ENCODE data around the gene IBSP.

The IBSP gene

DNA sequence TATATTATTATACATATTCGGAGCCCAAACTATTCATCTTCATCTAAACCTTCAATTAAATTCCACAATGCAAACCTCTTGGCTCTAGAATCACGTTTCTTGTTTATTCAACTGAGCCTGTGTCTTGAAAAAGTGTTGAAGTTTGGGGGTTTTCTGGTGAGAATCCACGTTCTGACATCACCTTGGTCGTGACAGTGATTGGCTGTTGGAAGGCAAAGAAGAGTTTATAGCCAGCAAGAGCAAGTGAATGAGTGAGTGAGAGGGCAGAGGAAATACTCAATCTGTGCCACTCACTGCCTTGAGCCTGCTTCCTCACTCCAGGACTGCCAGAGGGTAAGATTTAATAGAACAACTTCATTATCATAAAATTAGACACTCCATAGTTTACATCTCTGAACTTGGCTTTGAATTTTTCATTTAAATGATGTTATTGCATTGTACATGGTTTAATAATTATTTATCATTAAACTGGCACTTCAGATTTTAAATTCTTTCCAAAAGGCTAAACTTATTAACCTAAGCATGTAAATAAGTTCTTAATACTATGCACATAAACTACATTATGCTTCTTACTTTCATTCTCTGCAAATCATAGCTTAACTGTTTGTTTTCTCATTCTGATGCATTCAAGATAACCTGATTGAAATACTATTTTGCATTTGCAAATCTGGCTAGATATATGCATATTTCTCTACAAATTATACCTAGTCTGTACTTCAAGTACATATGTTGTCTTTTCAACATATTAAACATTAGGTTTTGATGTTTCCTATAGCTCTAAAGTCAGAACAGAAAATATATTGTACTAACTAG, at the start of gene IBSP:
Gene IBSP, plus strand, starts transcription at position 254 of the 813 bp plus-strand sequence. CDS start 2,808 bp downstream, outside the sequence.
- TF ChIP-seq, protein P1, sequence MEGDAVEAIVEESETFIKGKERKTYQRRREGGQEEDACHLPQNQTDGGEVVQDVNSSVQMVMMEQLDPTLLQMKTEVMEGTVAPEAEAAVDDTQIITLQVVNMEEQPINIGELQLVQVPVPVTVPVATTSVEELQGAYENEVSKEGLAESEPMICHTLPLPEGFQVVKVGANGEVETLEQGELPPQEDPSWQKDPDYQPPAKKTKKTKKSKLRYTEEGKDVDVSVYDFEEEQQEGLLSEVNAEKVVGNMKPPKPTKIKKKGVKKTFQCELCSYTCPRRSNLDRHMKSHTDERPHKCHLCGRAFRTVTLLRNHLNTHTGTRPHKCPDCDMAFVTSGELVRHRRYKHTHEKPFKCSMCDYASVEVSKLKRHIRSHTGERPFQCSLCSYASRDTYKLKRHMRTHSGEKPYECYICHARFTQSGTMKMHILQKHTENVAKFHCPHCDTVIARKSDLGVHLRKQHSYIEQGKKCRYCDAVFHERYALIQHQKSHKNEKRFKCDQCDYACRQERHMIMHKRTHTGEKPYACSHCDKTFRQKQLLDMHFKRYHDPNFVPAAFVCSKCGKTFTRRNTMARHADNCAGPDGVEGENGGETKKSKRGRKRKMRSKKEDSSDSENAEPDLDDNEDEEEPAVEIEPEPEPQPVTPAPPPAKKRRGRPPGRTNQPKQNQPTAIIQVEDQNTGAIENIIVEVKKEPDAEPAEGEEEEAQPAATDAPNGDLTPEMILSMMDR (IDR thresholded peaks at IDR 0.05; ENCODE audit: extremely low read depth, missing control alignments), result no peak

GRCh38 chr4:87749883-87750282, 49.5 kb upstream of the IBSP start:
- TF ChIP-seq, protein P1 (IDR thresholded peaks at IDR 0.05; ENCODE audit: extremely low read depth, missing control alignments), result no peak
- no peak for DNase-seq (ENCODE audit: low spot score)

More for the DNA sequence above, at the start of gene IBSP:
- no peak for DNase-seq (ENCODE audit: low spot score)

GRCh38 chr4:87758270-87758669, 41.1 kb upstream of the IBSP start:
- TF ChIP-seq, protein P1 (IDR thresholded peaks at IDR 0.05; ENCODE audit: extremely low read depth, missing control alignments), result no peak
- no peak for DNase-seq (ENCODE audit: low spot score)

- no peak for DNase-seq (ENCODE audit: low spot score)
- TF ChIP-seq, protein P1 (IDR thresholded peaks at IDR 0.05; ENCODE audit: extremely low read depth, missing control alignments), result no peak
Measured at GRCh38 chr4:87762311-87762710, 37.0 kb upstream of the IBSP start.

- no peak for DNase-seq (ENCODE audit: low spot score)
- TF ChIP-seq, protein P1 (IDR thresholded peaks at IDR 0.05; ENCODE audit: extremely low read depth, missing control alignments), result no peak
Measured at GRCh38 chr4:87781569-87781968, 17.8 kb upstream of the IBSP start.

DNA sequence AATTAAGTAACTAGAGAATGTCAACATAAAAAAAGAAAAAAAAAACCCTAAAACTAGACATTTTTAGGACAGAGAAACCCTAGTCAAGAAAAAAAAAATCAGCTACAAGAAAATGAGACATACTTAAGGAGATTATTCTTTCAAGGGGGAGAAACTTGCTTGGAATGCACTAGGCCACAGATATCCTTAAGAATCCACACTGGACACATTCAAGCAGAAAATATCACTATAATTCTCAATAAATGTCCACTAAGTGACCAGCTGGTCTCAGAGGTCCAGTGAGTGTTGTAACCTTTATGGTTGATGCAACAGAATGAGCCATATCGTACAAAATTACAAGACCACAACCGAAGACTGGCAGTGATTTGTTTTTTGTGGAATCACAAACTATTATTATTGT, 15.6 kb upstream of the IBSP start:
- TF ChIP-seq, protein P1 (IDR thresholded peaks at IDR 0.05; ENCODE audit: extremely low read depth, missing control alignments), result no peak
- DNase-seq (ENCODE audit: low spot score), result no peak

DNA sequence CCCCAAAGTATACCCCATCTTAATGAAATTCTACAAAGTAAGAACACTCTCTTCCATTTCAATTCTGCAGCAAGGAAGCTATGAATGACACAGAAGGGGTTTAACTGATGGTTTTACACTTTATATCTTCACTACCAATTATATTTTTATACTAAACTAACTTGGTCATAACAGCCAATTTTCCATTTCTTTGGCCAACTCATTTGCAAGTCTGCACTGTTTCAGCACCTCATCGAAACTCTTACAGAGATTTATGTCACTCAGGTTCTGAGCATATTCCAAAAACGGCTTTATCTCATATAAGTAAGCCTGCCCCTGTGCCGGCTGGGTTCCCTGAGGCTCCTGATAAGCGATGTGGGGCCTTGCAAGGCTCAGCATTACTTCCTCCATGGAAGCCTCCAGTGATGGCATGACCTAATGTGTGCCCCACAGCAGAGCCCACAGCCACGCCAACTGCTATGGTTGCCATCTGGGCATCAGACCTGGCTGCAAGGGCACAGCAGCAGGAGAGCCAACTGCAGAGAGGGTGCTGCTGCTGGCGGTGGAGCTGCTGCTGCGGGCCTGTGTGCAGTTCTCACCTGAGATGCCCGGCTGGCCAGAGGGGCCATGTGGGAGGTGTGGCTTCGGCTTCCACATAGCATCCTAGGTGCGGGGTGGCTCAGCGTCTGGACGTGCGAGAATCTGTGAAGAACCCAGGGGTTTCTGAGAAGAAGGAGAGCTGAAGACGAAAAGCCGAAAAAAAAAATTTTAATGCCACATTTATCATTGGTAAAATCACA, 13.4 kb upstream of the IBSP start:
- no peak for DNase-seq (ENCODE audit: low spot score)

More for the DNA sequence above, 13.4 kb upstream of the IBSP start:
- TF ChIP-seq, protein P1 (IDR thresholded peaks at IDR 0.05; ENCODE audit: extremely low read depth, missing control alignments), result no peak

All from GM20000 (cell line).